Lung (tissue), 12 donors: ENCODE data around the gene COPS9. TPM values are rescaled to one million over a fixed set of nuclear protein-coding genes. Genes with fewer than 3 reads are reported as not detected.

ENCODE experiments used
- ATAC-seq: fragments of 200-7000 bp; cut with Tn5 transposase; one replicate; pipeline ENCODE4 v1.9.1; 2020; ENCODE audit warnings: moderate number of reproducible peaks; ENCODE audit not compliant: insufficient read depth, low FRiP score
- DNase-seq, 3 donors: peaks; one replicate each; pipeline ENCODE4 v3.0.0-alpha.2; 2013 to 2017
- H3K27ac ChIP-seq, 2 donors: one replicate each; pipeline ENCODE4 v1.5.1; 2013; ENCODE audit warnings: mild to moderate bottlenecking in 2 of 2, moderate library complexity in 2 of 2, control low read depth in 1 of 2, inconsistent platforms in 1 of 2, low read depth in 1 of 2, low read length in 1 of 2
- H3K27me3 ChIP-seq, 3 donors: one replicate each; pipeline ENCODE4 v1.5.1; 2013; ENCODE audit warnings: low read length in 2 of 3; ENCODE audit not compliant: control insufficient read depth in 3 of 3, insufficient read depth in 3 of 3
- H3K36me3 ChIP-seq, 4 donors: one replicate each; pipeline ENCODE4 v1.5.1; 2013; ENCODE audit warnings: low read length in 4 of 4, mild to moderate bottlenecking in 1 of 4, moderate library complexity in 1 of 4; ENCODE audit not compliant: control insufficient read depth in 4 of 4, insufficient read depth in 4 of 4
- H3K4me1 ChIP-seq, 5 donors: one replicate each; pipeline ENCODE4 v1.5.1; 2013; ENCODE audit warnings: low read length in 5 of 5, mild to moderate bottlenecking in 2 of 5, moderate library complexity in 1 of 5; ENCODE audit not compliant: control insufficient read depth in 5 of 5, insufficient read depth in 5 of 5
- H3K4me3 ChIP-seq: one replicate; pipeline ENCODE4 v1.5.1; 2013; ENCODE audit warnings: mild to moderate bottlenecking, control low read depth, moderate library complexity
- H3K9ac ChIP-seq, 2 donors: one replicate each; pipeline ENCODE4 v1.5.1; 2013; ENCODE audit warnings: low read length in 2 of 2, control low read depth in 1 of 2; ENCODE audit not compliant: insufficient read depth in 1 of 2
- H3K9me3 ChIP-seq, 4 donors: one replicate each; pipeline ENCODE4 v1.5.1; 2013; ENCODE audit warnings: low read length in 3 of 4, mild to moderate bottlenecking in 1 of 4, moderate library complexity in 1 of 4; ENCODE audit not compliant: control insufficient read depth in 4 of 4, insufficient read depth in 3 of 4
- CTCF ChIP-seq: IDR thresholded peaks from 2 replicates; pipeline ENCODE4 v1.5.1; 2012; ENCODE audit warnings: mild to moderate bottlenecking; ENCODE audit errors: control extremely low read depth, extremely low read depth
- WGBS, 2 donors: extraction: QIAGEN DNeasy Blood & Tissue Kit; methylation state at CpG; one replicate each; pipeline ENCODE4 v1.1.7; 2013; 5-methylcytosine and 5-hydroxymethylcytosine counted together
- polyA plus RNA-seq, 2 donors: library from polyadenylated mRNA; stranded (reverse); fragments of 200-250 nt; gene quantifications; one replicate each; pipeline ENCODE4 v1.2.1, GENCODE V29; 2013
- total RNA-seq, 2 donors: library from RNA; depleted of rRNA in 1 of 2; stranded (reverse); fragments of >200 nt in 1 of 2; gene quantifications; one replicate each; pipeline ENCODE4 v1.2.1, GENCODE V29; 2014 to 2021
- donor health status: control.
- donor health status: control.
- donor health status: Bipolar disorder and iron deficiency.
- donor health status: healthy.
- donor health status: DM: yes; HTN: yes; CAD: no.

The COPS9 gene
- total and polyA plus RNA-seq, 4 donors = 52.5 to 386 (median 148) TPM

DNA sequence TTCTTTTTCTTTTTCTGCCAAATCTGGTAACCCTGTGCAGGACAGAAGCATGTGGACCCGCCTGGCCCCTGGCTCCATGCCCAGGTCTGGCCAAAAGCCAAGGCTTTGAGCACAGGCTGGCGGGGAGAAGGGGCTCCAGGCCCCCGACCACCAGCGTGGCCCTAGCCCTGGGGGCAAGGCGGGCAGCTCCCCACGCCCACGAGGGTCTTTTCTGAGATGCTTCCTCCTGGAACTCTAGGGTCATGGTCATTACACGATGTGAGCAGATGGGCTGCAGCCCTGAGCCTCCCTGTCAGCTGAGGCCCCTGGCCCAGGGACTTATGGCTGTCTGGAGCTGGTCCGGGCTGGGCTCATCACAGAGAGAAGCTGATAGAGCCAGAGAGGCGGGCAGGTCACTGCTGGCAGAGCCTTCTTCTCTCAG lies 10.0 kb upstream of the COPS9 start:
- peaks cover 0 to 1% (median 0%) of the 10 kb centered on the region in 3 donors for H3K27me3 ChIP-seq
- no peak for TF ChIP-seq CTCF
- WGBS, 2 donors = 38 to 53% methylated on average over 10 of the region's 10 CpGs

DNA sequence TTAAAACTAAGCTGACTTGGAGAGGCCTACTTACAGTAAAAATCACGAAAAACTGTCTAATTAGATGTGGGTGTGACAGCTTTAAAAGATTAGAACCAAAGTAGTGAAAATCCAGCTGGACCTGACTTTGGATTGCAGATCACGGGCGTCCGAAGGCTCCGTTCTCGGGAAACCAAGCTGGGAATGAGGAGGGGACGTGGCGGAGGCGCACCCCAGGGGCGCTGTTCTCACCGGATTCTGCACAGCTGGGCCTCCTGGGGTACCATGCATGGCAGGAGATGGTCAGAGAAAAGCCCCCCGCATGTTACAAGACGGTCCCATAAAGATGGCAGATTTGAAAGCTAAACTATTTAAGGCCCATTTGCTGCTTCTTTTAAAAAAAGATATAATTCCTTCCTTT lies 9.4 kb upstream of the COPS9 start:
- DNase-seq = no peak
- Histone ChIP-seq H3K9ac (no peak overlapping the region), H3K36me3 (no peaks in the 10 kb centered on the region), H3K4me1 (peaks cover 0 to 6% (median 0%) of the 10 kb centered on the region in 5 donors), H3K27ac (no peak overlapping the region), H3K27me3 (no peaks in the 10 kb centered on the region), H3K4me3 (no peak overlapping the region), H3K9me3 (no peaks in the 10 kb centered on the region)
- WGBS, 2 donors = 76 to 77% methylated on average over 13 of the region's 13 CpGs
- no peak for ATAC-seq
- TF ChIP-seq CTCF = no peak

More for the DNA sequence above, 10.0 kb upstream of the COPS9 start:
- no peak overlapping the region for H3K9ac ChIP-seq
- H3K27ac ChIP-seq = no peak overlapping the region
- H3K36me3 ChIP-seq = no peaks in the 10 kb centered on the region
- no peaks in the 10 kb centered on the region for H3K9me3 ChIP-seq
- ATAC-seq (no peak), DNase-seq (no peak)
- no peak overlapping the region for H3K4me3 ChIP-seq
- peaks cover 0 to 6% (median 0%) of the 10 kb centered on the region in 5 donors for H3K4me1 ChIP-seq

DNA sequence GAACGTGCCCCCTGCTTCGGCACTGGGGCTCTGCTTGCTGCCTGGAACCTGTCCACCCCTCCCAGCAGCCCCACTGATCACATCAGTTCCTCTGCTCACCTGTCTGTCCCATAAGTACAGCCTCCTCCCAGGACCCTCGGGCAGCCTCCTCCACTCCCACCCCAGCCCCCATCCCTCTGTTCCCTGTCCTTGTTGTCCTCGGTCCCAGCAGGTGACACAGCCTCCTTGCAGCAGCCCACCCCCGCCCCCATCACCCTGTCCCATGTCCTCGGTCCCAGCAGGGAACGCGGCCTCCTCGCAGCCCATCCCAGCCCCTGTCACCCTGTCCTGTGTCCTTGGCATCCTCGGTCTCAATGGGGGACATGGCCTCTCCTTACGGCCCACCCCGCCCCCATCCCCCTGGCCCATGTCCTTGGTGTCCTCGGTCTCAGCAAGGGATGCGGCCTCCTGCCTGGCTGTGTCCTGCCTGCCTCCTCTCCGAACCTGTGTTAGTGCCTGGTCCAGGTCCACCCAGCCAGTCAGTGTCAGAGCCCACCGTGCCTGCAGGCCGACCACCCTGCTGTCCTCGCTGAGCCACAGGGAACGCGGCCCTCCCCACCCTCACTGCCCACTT lies 8.7 kb upstream of the COPS9 start:
- ATAC-seq = no peak
- WGBS, 2 donors = 79 to 87% methylated on average over 19 to 20 of the region's 20 CpGs
- Histone ChIP-seq H3K9me3 (no peaks in the 10 kb centered on the region), H3K36me3 (no peaks in the 10 kb centered on the region), H3K27ac (no peak overlapping the region), H3K27me3 (no peaks in the 10 kb centered on the region), H3K9ac (no peak overlapping the region), H3K4me3 (no peak overlapping the region), H3K4me1 (peaks cover 0 to 6% (median 0%) of the 10 kb centered on the region in 5 donors)
- no peak for TF ChIP-seq CTCF
- DNase-seq = no peak
